ENCODE data around the gene THAP6.
"Not testable (repeated sequence)": the region's sequence is repeated elsewhere in the genome, so short reads cannot be mapped to it uniquely, and the experiment has no call there.

Gene THAP6, protein sequence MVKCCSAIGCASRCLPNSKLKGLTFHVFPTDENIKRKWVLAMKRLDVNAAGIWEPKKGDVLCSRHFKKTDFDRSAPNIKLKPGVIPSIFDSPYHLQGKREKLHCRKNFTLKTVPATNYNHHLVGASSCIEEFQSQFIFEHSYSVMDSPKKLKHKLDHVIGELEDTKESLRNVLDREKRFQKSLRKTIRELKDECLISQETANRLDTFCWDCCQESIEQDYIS

DNA sequence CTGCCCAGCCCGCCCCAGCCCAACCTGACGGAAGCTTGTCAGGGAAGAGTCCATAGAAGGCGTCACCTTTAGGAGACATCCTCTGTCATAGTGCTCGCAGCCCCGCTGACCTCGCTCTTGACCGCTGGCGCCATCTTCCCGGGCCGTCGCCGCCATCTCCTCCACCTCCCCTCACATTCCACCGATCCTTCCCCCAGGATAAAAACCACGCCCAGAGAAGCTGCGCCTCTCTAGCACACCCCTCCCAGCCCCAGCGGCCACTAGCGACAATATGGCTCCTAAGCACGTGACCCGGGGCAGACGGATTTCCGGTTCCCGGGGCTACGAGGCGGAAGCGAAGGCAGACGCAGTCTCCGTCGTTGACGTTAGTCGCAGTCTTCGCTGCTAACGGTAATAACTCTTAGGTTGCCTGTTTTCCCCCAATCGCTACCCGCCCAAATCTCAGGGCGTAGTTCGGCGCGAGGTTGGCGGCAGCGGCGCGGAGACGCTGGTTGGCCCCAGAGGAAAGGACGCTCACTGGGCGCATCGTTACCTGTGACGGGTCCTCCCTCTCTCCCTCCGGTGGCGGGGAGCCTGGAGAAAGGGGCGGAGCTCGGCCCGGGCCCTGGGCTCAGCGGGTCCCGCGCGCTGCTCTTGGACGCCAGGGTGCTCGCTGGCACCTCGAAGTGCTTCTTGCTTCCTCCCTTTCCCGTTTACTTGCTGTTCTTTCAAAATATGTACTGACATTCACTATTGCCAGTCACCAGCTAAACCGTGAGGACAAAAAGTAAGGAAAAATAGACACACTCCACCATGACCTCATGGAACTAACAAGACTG lies at the start of gene THAP6, which contains the start of gene RCHY1:
TSS of gene THAP6 (plus strand) at position 343 of the 818 bp plus-strand sequence. CDS start 980 bp downstream, outside the sequence.
TSS of gene RCHY1 (minus strand) at position 273 of the 818 bp plus-strand sequence. CDS start at position 156, 117 bp downstream.
- DNase-seq (ENCODE audit: low read depth in 2 of 2): peak; percentile 87 to 91

DNA sequence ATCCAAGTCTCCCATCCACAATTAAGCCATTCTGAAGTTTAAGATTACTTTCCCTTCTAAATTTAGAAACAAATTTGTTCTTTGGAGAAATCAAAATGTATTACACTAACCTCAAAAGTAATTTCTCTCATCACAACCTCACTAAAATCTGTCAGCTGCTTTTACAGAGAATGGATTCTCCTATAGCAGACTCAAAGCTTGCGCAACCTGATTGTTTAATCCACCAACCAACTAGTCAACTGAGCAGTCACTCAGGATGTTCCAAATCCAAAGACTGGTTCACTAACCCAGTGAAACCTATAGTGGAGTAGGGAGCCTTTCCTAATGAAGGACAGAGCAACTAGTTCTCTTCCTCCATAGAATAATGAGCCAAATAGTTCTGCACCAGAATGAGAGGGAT lies 44.4 kb upstream of the THAP6 start:
- no peak for DNase-seq (ENCODE audit: low read depth in 2 of 2)

DNA sequence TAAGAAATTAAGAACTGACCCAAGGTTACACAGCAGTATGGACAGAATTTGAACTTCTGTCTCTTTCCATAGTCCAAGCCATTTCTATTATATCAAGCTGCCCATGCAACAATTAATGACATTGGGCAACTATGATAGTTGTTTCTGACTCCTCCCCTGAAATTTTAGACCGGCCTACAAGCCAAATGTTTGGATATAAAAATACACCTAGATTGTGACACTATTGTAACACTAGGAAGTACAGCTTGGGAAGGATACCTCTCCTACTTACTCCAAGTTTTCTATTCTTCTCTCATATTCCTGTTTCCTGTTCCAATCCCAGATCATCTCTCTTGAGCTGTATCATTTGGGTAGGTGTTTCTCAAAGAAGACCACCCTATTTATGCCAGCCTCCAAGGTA lies 43.5 kb upstream of the THAP6 start:
- no peak for DNase-seq (ENCODE audit: low read depth in 2 of 2)

DNA sequence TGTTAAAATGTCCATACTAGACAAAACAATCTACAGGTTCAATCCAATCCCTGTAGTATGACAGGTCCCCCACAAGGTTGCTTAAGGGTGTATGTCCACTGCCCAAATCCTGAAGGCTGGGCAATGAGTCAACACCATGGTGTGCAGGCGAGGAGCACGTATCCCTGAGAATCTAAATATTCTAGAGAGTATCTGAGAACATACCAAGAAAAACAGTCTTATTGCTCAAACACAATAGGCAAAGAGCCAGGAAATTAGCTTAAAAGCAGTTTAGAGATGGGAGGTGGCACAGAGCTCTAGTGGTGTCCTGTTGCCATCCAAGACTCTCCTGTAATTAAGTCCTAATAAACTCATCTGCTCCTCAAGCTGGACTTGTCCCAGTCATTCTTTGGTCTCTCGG lies 37.1 kb upstream of the THAP6 start:
- no peak for DNase-seq (ENCODE audit: low read depth in 2 of 2)

DNA sequence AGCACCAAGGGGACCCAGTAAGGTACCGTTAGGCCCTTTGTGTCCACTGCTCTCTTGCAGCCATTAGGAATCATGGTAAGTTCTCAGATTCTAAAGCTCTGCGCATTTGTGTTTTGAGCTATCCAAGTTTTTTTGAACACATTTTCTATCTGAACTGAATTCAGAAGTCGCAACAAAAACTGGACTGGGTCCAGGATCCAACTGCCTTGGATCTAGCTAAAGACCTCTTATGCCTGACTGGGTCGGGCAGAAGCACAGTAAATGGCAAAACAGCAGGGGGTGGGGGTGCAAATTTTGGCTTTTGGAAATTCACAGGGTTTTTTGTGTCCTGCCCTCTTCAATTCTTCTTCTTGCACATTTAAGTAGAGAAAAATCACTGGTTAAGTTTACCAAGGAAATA lies 30.1 kb upstream of the THAP6 start:
- no peak for DNase-seq (ENCODE audit: low read depth in 2 of 2)

DNA sequence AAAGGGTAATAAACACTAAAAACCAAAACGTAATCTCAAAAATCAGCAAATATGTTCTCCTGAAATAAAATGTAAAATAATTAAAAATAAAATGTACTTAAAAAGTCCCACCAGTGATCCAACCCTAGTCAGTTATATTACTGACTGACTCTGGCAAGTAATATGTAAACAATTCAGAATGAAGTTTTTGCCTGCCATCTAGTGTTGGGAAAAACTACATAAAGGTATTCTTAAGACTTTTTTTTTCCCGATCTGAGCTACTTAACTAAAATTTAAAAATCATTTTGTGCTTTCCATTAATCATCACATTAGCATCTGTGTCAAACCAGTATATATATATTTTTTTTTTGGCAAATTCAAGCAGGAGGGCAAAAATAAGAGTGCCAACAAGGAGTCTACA lies 24.1 kb upstream of the THAP6 start:
- no peak for DNase-seq (ENCODE audit: low read depth in 2 of 2)

DNA sequence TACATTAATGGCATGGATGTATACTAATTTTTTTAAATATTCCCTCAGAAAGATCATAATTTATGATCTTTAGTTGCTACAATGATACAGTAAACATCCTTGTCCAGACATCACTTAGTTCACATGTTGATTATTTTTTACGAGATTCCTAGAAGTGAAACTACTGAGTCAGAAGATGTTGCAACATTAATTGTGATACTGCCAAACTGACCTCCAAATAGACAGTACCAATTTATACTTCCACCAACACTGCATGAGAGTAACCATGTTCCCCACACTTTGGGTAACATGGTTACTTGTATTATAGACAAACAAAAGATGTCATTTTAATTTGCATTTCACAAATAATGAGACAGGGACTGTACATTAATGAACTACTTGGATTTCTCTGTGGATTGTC lies 19.7 kb upstream of the THAP6 start:
- no peak for DNase-seq (ENCODE audit: low read depth in 2 of 2)

DNA sequence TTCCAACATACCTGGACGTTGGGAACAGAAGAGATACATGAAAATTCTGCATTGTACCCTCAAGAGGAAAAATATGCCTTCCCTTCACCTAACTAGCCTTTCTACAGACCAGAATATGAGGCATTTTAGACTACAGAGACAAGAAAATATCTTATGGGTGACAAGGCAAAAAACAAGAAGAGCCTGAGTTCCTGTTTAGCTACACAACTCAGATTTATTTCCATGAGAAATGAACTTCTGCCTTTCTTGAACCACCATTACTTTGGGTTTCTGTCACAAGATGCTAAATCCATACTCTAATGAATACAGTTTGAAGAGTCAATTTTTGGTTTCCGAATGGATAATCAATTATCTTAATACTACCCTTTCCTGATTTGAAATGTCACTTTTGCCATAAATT lies 18.8 kb upstream of the THAP6 start:
- no peak for DNase-seq (ENCODE audit: low read depth in 2 of 2)

DNA sequence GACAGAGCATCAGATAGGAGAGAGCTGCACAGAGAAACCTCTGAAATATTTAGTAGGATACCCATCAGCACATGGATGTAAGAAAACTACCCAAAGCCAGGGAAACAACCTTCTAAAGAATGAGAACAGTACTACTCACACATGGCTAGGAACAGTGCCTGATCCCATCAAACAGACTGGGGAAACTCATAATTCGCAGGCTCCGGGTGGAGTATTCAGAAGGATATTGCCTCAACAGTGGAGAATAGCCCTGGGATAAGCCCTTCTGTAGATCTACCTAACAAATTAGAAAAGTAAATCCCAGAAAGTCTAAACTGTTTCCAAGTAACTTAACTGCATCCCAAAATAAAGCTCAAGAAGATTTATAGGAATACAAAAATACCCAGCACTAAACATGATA lies 17.9 kb upstream of the THAP6 start:
- no peak for DNase-seq (ENCODE audit: low read depth in 2 of 2)

DNA sequence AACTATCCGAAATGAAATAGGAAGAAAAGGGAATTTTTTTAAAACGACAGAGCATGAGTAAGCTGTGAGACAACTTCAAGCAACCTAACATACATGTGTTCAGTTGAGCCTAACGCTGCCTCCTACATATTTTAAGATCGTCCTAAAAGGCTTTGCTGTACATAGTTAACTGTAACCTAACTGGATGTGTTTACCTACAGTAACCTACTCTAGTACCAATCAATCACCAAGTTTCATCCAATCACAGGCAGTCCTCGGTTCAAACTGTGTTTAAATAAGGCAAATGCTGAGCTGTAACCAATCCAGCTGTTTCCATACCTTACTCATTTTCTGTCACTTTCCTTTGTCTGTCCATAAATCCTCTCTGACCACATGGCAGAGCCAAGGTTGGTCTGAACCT lies 17.1 kb upstream of the THAP6 start:
- DNase-seq (ENCODE audit: low read depth in 2 of 2): no peak

DNA sequence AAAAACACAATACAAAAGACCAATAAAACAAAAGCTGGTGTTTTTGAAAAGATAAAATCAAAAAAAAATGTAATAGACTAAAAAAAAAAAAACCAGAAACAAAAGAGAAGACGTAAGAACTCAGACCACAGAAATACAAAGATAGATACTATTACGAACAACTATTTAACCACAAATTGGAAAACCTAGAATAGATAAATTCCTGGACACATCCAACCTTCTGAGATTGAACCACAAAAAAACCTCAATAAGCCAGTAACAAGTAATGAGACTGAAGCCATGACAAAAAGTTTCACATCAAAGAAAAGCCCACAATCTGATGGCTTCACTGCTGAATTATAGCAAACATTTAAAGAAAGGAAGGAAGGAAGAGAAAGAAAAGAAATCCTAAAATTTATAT lies 16.2 kb upstream of the THAP6 start:
- no peak for DNase-seq (ENCODE audit: low read depth in 2 of 2)

DNA sequence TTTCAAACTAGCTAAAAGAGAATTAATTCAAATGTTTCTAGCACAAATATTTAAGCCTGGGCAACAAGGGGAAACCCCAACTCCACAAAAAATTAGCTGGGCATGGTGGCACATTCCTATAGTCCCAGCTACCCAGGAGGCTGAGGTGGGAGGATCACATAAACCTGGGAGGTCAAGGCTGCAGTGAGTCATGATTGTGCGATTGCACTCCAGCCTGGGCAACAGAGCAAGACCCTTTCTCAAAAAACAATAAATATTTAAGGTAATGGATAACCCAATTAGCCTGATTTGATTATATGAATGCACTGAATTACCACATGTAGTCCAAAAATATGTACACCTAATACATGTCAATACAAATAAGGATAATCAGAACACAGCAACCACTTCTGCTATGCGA lies 14.4 kb upstream of the THAP6 start:
- DNase-seq (ENCODE audit: low read depth in 2 of 2): no peak

DNA sequence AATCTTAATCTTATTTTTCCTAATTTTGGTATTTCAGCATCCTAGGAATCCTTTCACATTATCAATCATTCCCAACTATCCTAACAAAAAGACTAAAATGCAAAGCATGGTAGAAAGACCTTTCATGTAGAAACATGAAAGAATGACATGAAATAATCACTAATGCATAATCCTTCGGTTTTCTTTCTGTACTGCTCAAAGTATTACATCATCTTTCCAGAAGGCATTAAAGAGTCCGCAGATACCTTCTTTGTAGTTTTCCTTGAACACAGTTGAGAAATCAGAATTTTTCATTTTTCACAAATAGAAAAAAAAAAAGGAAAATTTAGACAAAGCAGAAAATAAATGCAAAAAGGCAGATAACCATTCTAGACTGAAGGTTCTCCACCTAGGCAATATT lies 11.6 kb upstream of the THAP6 start:
- no peak for DNase-seq (ENCODE audit: low read depth in 2 of 2)

DNA sequence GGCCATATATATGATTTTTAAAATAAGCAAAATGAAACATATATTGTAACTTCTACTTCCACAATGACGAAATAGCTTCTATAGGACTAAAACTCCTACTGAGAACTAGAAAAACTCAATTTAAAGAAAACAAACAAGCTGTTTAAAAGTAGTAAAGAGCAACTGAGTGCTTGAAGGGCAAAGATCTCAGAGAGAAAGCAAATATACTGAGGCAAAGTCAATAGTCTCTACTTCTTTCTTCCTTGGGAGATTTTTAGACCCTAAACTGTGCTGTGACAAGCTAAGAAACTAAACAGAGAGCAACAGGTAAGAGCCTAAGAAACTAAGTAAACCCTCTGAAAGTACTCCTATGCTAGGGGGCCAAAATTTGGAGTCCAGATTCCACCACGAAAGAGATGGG lies 8.6 kb upstream of the THAP6 start:
- DNase-seq (ENCODE audit: low read depth in 2 of 2): no peak

DNA sequence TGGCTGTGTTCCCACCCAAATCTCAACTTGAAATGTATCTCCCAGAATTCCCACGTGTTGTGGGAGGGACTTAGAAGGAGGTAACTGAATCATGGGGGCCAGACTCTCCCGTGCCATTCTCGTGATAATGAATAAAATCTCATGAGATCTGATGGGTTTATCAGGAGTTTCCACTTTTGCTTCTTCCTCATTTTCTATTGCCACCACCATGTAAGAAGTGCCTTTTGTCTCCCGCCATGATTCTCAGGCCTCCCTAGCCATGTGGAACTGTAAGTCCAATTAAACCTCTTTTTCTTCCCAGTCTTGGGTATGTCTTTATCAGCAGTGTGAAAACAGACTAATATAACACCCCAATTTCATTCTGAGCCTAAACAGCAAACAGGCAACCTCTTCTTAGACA lies 4.7 kb upstream of the THAP6 start:
- DNase-seq (ENCODE audit: low read depth in 2 of 2): not testable (repeated sequence)

DNA sequence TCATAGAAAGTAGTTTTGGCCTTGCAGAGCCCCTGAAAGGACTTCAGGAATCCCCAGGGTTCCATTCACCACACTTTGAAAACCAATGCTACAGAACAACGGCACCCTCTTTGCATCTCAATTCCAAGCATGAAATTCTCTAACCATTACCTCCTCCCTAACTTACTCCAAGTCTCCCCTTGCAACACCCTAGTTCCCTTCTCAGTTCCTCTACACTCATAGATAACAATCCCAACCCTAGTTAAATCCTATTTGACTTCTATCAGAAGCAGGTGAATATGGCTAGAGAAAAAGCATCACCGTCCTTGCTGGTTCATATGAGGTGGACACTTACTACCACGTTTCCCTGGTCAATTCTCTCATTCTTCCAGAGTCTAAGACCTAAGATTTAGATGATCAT lies 2.4 kb upstream of the THAP6 start:
- no peak for DNase-seq (ENCODE audit: low read depth in 2 of 2)

DNA sequence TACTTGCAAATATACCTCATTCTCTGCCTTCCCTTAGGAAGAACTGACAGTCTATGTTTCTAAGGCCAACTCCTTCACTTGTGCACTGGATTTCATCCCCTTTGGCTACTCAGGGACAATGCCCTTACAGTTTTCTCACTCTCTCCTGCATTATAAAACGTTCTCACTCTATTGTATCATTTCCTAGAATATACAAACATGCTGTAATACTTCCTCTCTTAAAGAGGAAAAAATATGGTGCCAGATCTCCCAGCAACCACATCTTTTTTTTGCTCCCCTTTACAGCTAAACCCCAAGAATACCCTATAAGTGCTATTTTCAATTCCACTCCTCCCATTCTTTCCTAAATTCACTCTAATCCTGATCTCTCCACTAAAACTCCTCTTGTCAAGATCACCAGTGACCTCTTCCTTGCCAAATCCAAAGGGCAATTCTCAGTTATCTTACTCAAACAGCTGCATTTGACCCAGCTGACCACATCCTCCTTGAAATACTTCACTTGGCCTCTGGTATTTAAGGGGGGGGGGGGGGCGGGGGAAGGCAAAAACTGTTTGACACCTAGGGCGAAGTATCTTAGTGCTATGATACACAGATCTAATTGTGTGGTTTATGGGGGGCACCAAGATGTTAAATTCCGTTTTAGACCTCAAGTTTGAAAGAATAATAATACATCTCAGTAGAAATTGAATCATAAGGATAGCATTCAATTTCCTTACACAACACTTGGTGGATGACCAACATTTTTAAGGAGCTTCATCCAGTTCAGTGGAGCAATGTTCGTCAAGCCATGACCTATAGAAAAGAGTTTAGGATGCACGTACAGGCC lies 1.7 kb upstream of the THAP6 start:
- no peak for DNase-seq (ENCODE audit: low read depth in 2 of 2)

DNA sequence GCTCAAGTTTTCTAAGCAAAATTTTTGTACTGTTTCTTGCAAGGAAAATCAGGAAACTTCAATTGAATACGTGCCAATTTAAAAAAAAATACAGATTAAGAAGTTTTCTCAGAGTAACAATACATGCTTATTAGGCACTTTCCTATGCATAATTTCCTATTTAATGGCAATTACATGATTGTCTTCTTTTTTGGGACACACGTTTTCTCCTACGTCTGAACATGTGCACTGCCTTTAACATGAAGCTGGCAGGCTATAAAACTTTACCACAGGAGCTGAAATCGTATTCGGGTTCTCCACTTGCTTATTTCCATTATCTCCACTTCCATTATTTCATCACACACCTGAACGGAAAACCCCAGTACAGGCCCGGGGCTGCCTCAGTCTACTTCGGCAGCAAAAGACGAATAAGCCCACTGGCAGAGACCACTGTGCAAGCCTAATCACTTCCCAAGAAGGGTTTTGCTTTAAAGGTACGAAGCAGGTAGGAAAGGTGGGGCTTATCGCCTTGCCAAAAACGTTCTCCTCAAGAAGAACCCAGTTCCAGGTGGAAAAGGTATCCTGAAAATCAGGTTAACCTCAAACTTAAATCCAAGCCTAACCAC lies 645 bp upstream of the THAP6 start:
- no peak for DNase-seq (ENCODE audit: low read depth in 2 of 2)

DNA sequence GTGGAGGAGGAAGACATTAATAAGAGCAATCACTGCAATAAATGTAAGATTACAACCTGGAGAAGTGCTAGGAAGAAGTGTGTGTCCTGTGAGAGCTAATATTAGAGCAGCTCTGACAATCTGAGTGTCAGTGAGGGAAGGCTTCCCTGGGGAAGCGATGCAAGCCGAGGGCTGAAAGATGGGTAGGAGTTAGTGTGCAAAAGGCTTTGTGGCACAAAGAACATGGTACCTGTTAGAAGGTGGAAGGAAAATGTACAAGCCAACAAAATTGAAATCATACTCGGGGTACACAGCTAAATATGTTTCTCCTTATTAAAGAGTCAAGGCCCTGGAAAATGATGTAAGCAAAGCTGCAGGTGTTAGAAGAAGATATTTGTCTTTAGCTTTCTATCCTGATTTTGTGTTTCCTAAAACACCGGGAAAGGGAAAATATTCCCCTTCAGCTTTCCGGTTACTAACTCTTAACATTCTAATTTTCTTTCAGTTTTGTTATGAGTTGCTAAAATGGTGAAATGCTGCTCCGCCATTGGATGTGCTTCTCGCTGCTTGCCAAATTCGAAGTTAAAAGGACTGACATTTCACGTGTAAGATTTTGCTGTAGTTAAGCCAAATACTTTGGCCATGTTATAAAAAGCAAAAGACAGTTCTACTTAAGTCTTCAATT lies 808 bp downstream of the THAP6 start:
- DNase-seq (ENCODE audit: low read depth in 2 of 2): no peak

DNA sequence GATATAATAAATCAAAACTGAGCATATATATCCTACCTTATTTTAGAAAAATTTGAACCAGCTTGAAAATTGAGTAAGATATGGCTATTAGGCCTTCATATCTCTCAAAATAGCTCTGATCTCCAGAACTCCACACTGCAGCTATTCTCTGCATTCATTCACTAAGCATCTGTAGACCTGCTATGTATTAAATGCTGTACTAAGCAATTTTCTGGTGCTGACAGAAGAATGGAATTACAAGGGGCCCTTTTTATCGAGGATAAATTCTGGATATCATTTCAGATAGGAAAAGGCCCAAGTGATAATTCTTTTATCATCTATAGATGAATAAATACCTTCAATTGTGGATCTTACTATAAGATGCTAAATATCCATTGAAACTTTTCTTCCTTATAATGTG lies 1.9 kb downstream of the THAP6 start:
- no peak for DNase-seq (ENCODE audit: low read depth in 2 of 2)

DNA sequence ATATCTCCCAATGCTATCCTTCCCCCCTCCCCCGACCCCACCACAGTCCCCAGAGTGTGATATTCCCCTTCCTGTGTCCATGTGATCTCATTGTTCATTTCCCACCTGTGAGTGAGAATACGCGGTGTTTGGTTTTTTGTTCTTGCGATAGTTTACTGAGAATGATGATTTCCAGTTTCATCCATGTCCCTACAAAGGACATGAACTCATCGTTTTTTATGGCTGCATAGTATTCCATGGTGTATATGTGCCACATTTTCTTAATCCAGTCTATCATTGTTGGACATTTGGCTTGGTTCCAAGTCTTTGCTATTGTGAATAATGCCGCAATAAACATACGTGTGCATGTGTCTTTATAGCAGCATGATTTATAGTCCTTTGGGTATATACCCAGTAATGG lies 5.2 kb downstream of the THAP6 start:
- not testable (repeated sequence) for DNase-seq (ENCODE audit: low read depth in 2 of 2)

DNA sequence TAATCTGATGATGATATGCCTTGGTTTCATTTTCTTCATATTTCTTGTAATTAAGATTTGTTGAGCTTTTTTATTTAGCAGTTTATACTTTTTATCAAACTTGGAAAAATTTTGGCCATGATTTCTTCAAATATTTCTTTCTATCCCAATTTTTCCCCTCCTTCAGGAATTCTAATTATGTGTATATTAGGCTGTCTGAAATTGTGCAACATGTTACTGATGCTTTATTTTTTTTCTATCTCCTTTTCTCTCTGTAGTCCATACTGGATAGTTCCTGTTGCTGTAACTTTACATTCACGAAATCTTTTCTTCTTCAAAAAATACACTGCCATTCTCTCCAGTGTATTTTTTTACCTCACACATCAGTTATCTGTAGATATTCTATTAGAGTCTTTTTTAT lies 10.8 kb downstream of the THAP6 start:
- no peak for DNase-seq (ENCODE audit: low read depth in 2 of 2)
